Right lobe of liver (tissue), 6 donors: ENCODE measurements around the gene RGS16. TPM values are rescaled to one million over a fixed set of nuclear protein-coding genes. Genes with fewer than 3 reads are reported as not detected.
A peak's percentile ranks its signal among the peaks of the same experiment; 100 is the strongest.

Source experiments
- ATAC-seq, 4 donors: fragments of 200-7000 bp; cut with Tn5 transposase; one replicate each; pipeline ENCODE4 v1.9.1; 2020; ENCODE audit warnings: mild to moderate bottlenecking in 4 of 4, moderate library complexity in 4 of 4
- DNase-seq, 3 donors: peaks; one replicate each; pipeline ENCODE4 v3.0.0-alpha.2; 2020
- H3K27ac ChIP-seq, 3 donors: fragments of 200-600 bp; one replicate each; pipeline ENCODE4 v1.8.0; 2022
- H3K27me3 ChIP-seq, 2 donors: fragments of 200-600 bp; one replicate each; pipeline ENCODE4 v1.8.0; 2022
- H3K36me3 ChIP-seq, 4 donors: fragments of 200-600 bp; sonication (generic) in 1 of 4; one replicate each; pipeline versions ENCODE4 v1.5.1 to v1.8.0; 2017 to 2022; ENCODE audit warnings: control low read depth in 1 of 4
- H3K4me1 ChIP-seq, 4 donors: fragments of 200-600 bp; sonication (generic) in 1 of 4; one replicate each; pipeline versions ENCODE4 v1.5.1 to v1.8.0; 2017 to 2022; ENCODE audit warnings: control low read depth in 1 of 4
- H3K4me3 ChIP-seq, 3 donors: fragments of 200-600 bp; one replicate each; pipeline ENCODE4 v1.8.0; 2022
- H3K9me3 ChIP-seq, 4 donors: fragments of 200-600 bp; sonication (generic) in 1 of 4; one replicate each; pipeline versions ENCODE4 v1.5.1 to v1.8.0; 2017 to 2022; ENCODE audit warnings: control low read depth in 1 of 4
- POLR2A ChIP-seq: fragments of 450-650 bp; IDR thresholded peaks from one replicate; pipeline ENCODE4 v1.6.1; 2017; ENCODE audit warnings: antibody characterized with exemption, mild to moderate bottlenecking
- WGBS: methylation state at CpG from one replicate; pipeline ENCODE4 v1.1.6; 2018; ENCODE audit warnings: low coverage, low lambda C conversion rate; ENCODE audit not compliant: insufficient coverage; ENCODE audit errors: missing lambda C conversion rate; 5-methylcytosine and 5-hydroxymethylcytosine counted together
- intact Hi-C, 2 donors: fragments of 100-400 bp; cut with DNase I; formaldehyde crosslinking; loops; one replicate each; pipeline versions ENCODE4 v1.11.2 to v1.14.1; 2022
- total RNA-seq, 6 experiments: library from RNA; depleted of rRNA in 2 of 6; stranded (reverse); fragments of >200 nt in 2 of 6; fragmentation: NEBNext Ultra II Directional in 3 of 6; extraction: Animal tissue kit (Norgen Biotek cat#: 25700) in 3 of 6; gene quantifications; one replicate each; pipeline versions ENCODE4 v1.1.0 to v1.2.4, GENCODE V29; 2016 to 2023
- TF ChIP-seq, protein P1 (sequence below), 4 donors: fragments of 200-600 bp in 3 of 4; fragments of 450-650 bp in 1 of 4; IDR thresholded peaks; one replicate each; pipeline versions ENCODE4 v1.5.1 to v1.8.0; 2016 to 2022; ENCODE audit warnings: antibody characterized with exemption in 4 of 4, mild to moderate bottlenecking in 2 of 4
- donor health status: DM: no; HTN: yes; CAD: no.
- donor health status: DM: no; HTN: no; CAD: no.
- donor health status: DM: no; HTN: no; CAD: no.
- donor health status: DM: no; HTN: yes; CAD: no.
- donor health status: DM: no; HTN: yes; CAD: no.

The RGS16 gene
- total RNA-seq, 6 experiments from 2014 or later = 0.15 to 3.4 (median 0.99) TPM

- 80% methylated on average over 6 of the region's 6 CpGs for WGBS
- ATAC-seq (no peak), DNase-seq (no peak)
- Histone ChIP-seq H3K4me3 (no peak overlapping the region), H3K9me3 (no peaks in the 10 kb centered on the region), H3K27ac (no peak overlapping the region), H3K36me3 (no peaks in the 10 kb centered on the region), H3K27me3 (no peaks in the 10 kb centered on the region), H3K4me1 (no peaks in the 10 kb centered on the region)
- intact Hi-C loops = no loop called here
- TF ChIP-seq POLR2A = no peak
- TF ChIP-seq, protein P1, sequence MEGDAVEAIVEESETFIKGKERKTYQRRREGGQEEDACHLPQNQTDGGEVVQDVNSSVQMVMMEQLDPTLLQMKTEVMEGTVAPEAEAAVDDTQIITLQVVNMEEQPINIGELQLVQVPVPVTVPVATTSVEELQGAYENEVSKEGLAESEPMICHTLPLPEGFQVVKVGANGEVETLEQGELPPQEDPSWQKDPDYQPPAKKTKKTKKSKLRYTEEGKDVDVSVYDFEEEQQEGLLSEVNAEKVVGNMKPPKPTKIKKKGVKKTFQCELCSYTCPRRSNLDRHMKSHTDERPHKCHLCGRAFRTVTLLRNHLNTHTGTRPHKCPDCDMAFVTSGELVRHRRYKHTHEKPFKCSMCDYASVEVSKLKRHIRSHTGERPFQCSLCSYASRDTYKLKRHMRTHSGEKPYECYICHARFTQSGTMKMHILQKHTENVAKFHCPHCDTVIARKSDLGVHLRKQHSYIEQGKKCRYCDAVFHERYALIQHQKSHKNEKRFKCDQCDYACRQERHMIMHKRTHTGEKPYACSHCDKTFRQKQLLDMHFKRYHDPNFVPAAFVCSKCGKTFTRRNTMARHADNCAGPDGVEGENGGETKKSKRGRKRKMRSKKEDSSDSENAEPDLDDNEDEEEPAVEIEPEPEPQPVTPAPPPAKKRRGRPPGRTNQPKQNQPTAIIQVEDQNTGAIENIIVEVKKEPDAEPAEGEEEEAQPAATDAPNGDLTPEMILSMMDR (IDR thresholded peaks at IDR 0.05) = no peak
These were observed 46.6 kb upstream of the RGS16 start for GRCh38 chr1:182650678-182651338.

- 81% methylated on average over 3 of the region's 7 CpGs for WGBS
- TF ChIP-seq, protein P1 (IDR thresholded peaks at IDR 0.05) = no peak
- no peak for TF ChIP-seq POLR2A
- intact Hi-C loops = no loop called here
These were observed 44.9 kb upstream of the RGS16 start for GRCh38 chr1:182649041-182649440.

DNA sequence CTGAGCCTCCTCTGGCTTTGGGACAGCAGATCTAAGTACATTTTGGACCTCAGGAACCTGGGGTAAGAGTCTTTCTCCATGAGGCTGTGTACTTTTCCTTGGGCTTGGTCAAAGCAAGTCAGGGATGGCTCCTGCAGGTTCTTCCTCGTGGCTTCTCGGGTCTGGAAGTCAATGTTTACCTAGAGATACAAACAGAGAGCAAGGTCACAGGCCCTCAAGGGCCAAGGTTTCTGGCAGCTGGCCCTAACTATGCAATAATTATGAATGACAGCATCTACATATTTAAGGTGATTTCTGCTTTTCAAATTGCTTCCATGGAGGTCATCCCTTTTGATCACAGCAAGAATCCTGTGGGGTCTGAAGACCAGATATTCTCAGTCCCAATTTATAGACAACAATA, 42.5 kb upstream of the RGS16 start:
- intact Hi-C loops = no loop called here
- Histone ChIP-seq H3K4me1 (no peaks in the 10 kb centered on the region), H3K4me3 (no peak overlapping the region), H3K36me3 (no peaks in the 10 kb centered on the region), H3K27ac (no peak overlapping the region), H3K9me3 (no peaks in the 10 kb centered on the region), H3K27me3 (no peaks in the 10 kb centered on the region)
- 23% methylated on average over 2 of the region's 2 CpGs for WGBS
- ATAC-seq (peak in 1 of 4 donors; percentile 25), DNase-seq (no peak)
- TF ChIP-seq POLR2A = no peak
- TF ChIP-seq, protein P1 (IDR thresholded peaks at IDR 0.05) = no peak

More at GRCh38 chr1:182649041-182649440, 44.9 kb upstream of the RGS16 start:
- Histone ChIP-seq H3K27me3 (no peaks in the 10 kb centered on the region), H3K27ac (no peak overlapping the region), H3K9me3 (no peaks in the 10 kb centered on the region), H3K36me3 (no peaks in the 10 kb centered on the region), H3K4me3 (no peak overlapping the region), H3K4me1 (no peaks in the 10 kb centered on the region)
- DNase-seq (no peak), ATAC-seq (no peak)

DNA sequence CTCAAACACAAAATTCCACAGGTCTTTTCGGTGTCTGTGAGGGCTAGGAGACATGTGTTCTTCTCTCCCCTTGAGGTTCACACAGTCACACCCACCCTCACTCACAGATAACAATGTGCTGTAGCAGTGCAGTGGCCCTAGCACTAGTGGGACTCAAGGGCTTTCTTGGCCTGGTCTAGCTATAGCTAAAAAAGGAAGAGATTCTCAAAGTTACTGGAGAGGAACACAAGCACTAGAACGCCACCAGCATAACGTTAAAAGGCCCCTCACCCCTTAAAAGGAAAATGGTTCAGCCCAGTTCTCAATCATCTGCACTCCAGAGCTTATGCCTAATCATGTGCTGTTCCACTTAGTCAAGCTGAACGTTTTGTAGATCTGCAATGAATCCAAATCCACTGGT, 40.7 kb upstream of the RGS16 start:
- TF ChIP-seq, protein P1 (IDR thresholded peaks at IDR 0.05) = no peak
- TF ChIP-seq POLR2A = no peak
- no peak for ATAC-seq
- H3K9me3 ChIP-seq = no peaks in the 10 kb centered on the region
- no peak overlapping the region for H3K27ac ChIP-seq
- H3K4me3 ChIP-seq = no peak overlapping the region
- no peaks in the 10 kb centered on the region for H3K27me3 ChIP-seq
- no peaks in the 10 kb centered on the region for H3K4me1 ChIP-seq
- intact Hi-C loops = no loop called here
- no peaks in the 10 kb centered on the region for H3K36me3 ChIP-seq
- 60% methylated on average over 4 of the region's 4 CpGs for WGBS
- no peak for DNase-seq
